H1 (cell line): Measurements from ENCODE around the gene CCDC7.

ENCODE experiments used
- EP300 ChIP-seq, 2 experiments: IDR thresholded peaks; 1 replicate in 1 of 2; 2 replicates in 1 of 2; pipeline ENCODE4 v1.6.1; 2011 to 2012; ENCODE audit warnings: low read depth in 2 of 2, low read length in 2 of 2, mild to moderate bottlenecking in 2 of 2, borderline replicate concordance in 1 of 2, inconsistent platforms in 1 of 2, moderate library complexity in 1 of 2
- POLR2A ChIP-seq, 2 experiments: IDR thresholded peaks; 1 replicate in 1 of 2; 2 replicates in 1 of 2; pipeline ENCODE4 v1.6.1; 2011; ENCODE audit warnings: low read depth in 2 of 2, low read length in 2 of 2, mild to moderate bottlenecking in 2 of 2; ENCODE audit errors: control extremely low read depth in 1 of 2
- TF ChIP-seq, protein P1 (sequence below), 3 experiments: IDR thresholded peaks; 1 replicate in 2 of 3; 2 replicates in 1 of 3; pipeline versions ENCODE4 v1.5.1 to v1.6.1; 2011; ENCODE audit warnings: low read length in 3 of 3, mild to moderate bottlenecking in 3 of 3, inconsistent platforms in 2 of 3, low read depth in 1 of 3, moderate library complexity in 1 of 3; ENCODE audit not compliant: insufficient read depth in 1 of 3; ENCODE audit errors: control extremely low read depth in 1 of 3

- TF ChIP-seq, protein P1, sequence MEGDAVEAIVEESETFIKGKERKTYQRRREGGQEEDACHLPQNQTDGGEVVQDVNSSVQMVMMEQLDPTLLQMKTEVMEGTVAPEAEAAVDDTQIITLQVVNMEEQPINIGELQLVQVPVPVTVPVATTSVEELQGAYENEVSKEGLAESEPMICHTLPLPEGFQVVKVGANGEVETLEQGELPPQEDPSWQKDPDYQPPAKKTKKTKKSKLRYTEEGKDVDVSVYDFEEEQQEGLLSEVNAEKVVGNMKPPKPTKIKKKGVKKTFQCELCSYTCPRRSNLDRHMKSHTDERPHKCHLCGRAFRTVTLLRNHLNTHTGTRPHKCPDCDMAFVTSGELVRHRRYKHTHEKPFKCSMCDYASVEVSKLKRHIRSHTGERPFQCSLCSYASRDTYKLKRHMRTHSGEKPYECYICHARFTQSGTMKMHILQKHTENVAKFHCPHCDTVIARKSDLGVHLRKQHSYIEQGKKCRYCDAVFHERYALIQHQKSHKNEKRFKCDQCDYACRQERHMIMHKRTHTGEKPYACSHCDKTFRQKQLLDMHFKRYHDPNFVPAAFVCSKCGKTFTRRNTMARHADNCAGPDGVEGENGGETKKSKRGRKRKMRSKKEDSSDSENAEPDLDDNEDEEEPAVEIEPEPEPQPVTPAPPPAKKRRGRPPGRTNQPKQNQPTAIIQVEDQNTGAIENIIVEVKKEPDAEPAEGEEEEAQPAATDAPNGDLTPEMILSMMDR (IDR thresholded peaks at IDR 0.05; ENCODE audit: control extremely low read depth in 1 of 3, insufficient read depth in 1 of 3, low read depth in 1 of 3, low read length in 3 of 3): no peak
- TF ChIP-seq POLR2A (IDR thresholded peaks at IDR 0.05; ENCODE audit: control extremely low read depth in 1 of 2, low read depth in 2 of 2, low read length in 2 of 2) (no peak), EP300 (IDR thresholded peaks at IDR 0.05; ENCODE audit: borderline replicate concordance in 1 of 2, low read depth in 2 of 2, low read length in 2 of 2) (no peak)
Observed at GRCh38 chr10:32692174-32692573, 246.2 kb downstream of the CCDC7 start.
